Neural progenitor cell (in vitro differentiated cells): ENCODE data around the gene VWA5B2. TPM values are rescaled to one million over a fixed set of nuclear protein-coding genes. Genes with fewer than 3 reads are reported as not detected.

ENCODE experiments used
- DNase-seq: peaks from one replicate; pipeline ENCODE4 v3.0.0-alpha.2; 2016; ENCODE audit warnings: low spot score
- H2AFZ ChIP-seq: fragments of 200-600 bp; sonication (generic); replicated peaks from 2 replicates; pipeline ENCODE4 v1.6.1; 2016; ENCODE audit warnings: antibody characterized with exemption
- H3F3A ChIP-seq: fragments of 200-600 bp; sonication (generic); 2 replicates; pipeline ENCODE4 v1.6.1; 2016; ENCODE audit warnings: antibody characterized with exemption, low read depth
- H3K27ac ChIP-seq: fragments of 200-600 bp; sonication (generic); 2 replicates; pipeline ENCODE4 v1.5.1; 2016; ENCODE audit warnings: mild to moderate bottlenecking
- H3K27me3 ChIP-seq: fragments of 200-600 bp; sonication (generic); 2 replicates; pipeline ENCODE4 v1.6.1; 2016; ENCODE audit warnings: mild to moderate bottlenecking, moderate library complexity
- H3K36me3 ChIP-seq: fragments of 200-600 bp; sonication (generic); 2 replicates; pipeline ENCODE4 v1.5.1; 2016
- H3K4me1 ChIP-seq: fragments of 200-600 bp; sonication (generic); 2 replicates; pipeline ENCODE4 v1.6.1; 2016; ENCODE audit warnings: mixed run types
- H3K4me2 ChIP-seq: fragments of 200-600 bp; sonication (generic); 2 replicates; pipeline ENCODE4 v1.6.1; 2016
- H3K4me3 ChIP-seq: fragments of 200-600 bp; sonication (generic); 2 replicates; pipeline ENCODE4 v1.5.1; 2016
- H3K79me2 ChIP-seq: fragments of 200-600 bp; sonication (generic); 2 replicates; pipeline ENCODE4 v1.6.1; 2016; ENCODE audit warnings: low read depth
- H3K9ac ChIP-seq: fragments of 200-600 bp; sonication (generic); 2 replicates; pipeline ENCODE4 v1.6.1; 2016
- H3K9me3 ChIP-seq: fragments of 200-600 bp; sonication (generic); 2 replicates; pipeline ENCODE4 v1.5.1; 2016; ENCODE audit warnings: low read depth
- H4K20me1 ChIP-seq: fragments of 200-600 bp; sonication (generic); 2 replicates; pipeline ENCODE4 v1.6.1; 2016; ENCODE audit warnings: low read depth
- H3K27ac Mint-ChIP-seq: 3 replicates; pipeline ENCODE4 v1.8.0; 2021; ENCODE audit warnings: mixed read lengths
- H3K27me3 Mint-ChIP-seq: 2 replicates; pipeline ENCODE4 v1.8.0; 2022; ENCODE audit warnings: low read depth, mild to moderate bottlenecking, inconsistent platforms, moderate library complexity, mixed read lengths; ENCODE audit not compliant: insufficient read depth
- H3K36me3 Mint-ChIP-seq: 3 replicates; pipeline ENCODE4 v1.8.0; 2021; ENCODE audit warnings: mixed read lengths
- H3K4me1 Mint-ChIP-seq: 3 replicates; pipeline ENCODE4 v1.8.0; 2021; ENCODE audit warnings: mixed read lengths
- H3K4me3 Mint-ChIP-seq: 3 replicates; pipeline ENCODE4 v1.8.0; 2021; ENCODE audit warnings: mild to moderate bottlenecking, moderate library complexity, mixed read lengths
- H3K9me3 Mint-ChIP-seq: 3 replicates; pipeline ENCODE4 v1.8.0; 2020; ENCODE audit warnings: mixed read lengths
- EZH2 ChIP-seq: fragments of 200-600 bp; sonication (generic); IDR thresholded peaks from 2 replicates; pipeline ENCODE4 v1.6.1; 2017; ENCODE audit warnings: antibody characterized with exemption, mild to moderate bottlenecking, moderate library complexity
- EZH2phosphoT487 ChIP-seq: fragments of 200-600 bp; sonication (generic); IDR thresholded peaks from 2 replicates; pipeline ENCODE4 v1.6.1; 2017; ENCODE audit warnings: antibody characterized with exemption
- total RNA-seq: library from RNA; depleted of rRNA; stranded (reverse); fragments of >200 nt; gene quantifications from 2 replicates; pipeline ENCODE4 v1.2.3, GENCODE V29; 2015; ENCODE audit warnings: low replicate concordance
- TF ChIP-seq, protein P1 (sequence below): fragments of 200-600 bp; sonication (generic); IDR thresholded peaks from 2 replicates; pipeline ENCODE4 v1.5.1; 2017; ENCODE audit warnings: antibody characterized with exemption, mild to moderate bottlenecking

The VWA5B2 gene
- total RNA-seq, 1 donor from 2014 or later, result not detected

GRCh38 chr3:184183679-184184078 is 45.7 kb upstream of the VWA5B2 start:
- Histone ChIP-seq H3K79me2 (peaks cover 37% of the 10 kb centered on the region), H2AFZ (no peak overlapping the region), H3F3A (peaks cover 20% of the 10 kb centered on the region), H3K36me3 (no peaks in the 10 kb centered on the region), H3K4me1 (peaks cover 14% of the 10 kb centered on the region), H4K20me1 (peaks cover 17% of the 10 kb centered on the region), H3K4me3 (no peak overlapping the region), H3K27ac (no peak overlapping the region), H3K27me3 (no peaks in the 10 kb centered on the region), H3K4me2 (no peak overlapping the region), H3K9ac (no peak overlapping the region), H3K9me3 (no peaks in the 10 kb centered on the region)
- Mint-ChIP-seq H3K4me3 (no peak overlapping the region), H3K4me1 (peaks cover 30% of the 10 kb centered on the region), H3K9me3 (no peaks in the 10 kb centered on the region), H3K27me3 (peaks cover 2% of the 10 kb centered on the region), H3K36me3 (peaks cover 41% of the 10 kb centered on the region), H3K27ac (no peak overlapping the region)
- DNase-seq, result no peak
- no peak for TF ChIP-seq EZH2

- peaks cover 27% of the 10 kb centered on the region for H3K4me1 Mint-ChIP-seq
- H3K27ac Mint-ChIP-seq, result peak overlapping the region; percentile 89
Measured at GRCh38 chr3:184184546-184185230, 44.7 kb upstream of the VWA5B2 start.

DNA sequence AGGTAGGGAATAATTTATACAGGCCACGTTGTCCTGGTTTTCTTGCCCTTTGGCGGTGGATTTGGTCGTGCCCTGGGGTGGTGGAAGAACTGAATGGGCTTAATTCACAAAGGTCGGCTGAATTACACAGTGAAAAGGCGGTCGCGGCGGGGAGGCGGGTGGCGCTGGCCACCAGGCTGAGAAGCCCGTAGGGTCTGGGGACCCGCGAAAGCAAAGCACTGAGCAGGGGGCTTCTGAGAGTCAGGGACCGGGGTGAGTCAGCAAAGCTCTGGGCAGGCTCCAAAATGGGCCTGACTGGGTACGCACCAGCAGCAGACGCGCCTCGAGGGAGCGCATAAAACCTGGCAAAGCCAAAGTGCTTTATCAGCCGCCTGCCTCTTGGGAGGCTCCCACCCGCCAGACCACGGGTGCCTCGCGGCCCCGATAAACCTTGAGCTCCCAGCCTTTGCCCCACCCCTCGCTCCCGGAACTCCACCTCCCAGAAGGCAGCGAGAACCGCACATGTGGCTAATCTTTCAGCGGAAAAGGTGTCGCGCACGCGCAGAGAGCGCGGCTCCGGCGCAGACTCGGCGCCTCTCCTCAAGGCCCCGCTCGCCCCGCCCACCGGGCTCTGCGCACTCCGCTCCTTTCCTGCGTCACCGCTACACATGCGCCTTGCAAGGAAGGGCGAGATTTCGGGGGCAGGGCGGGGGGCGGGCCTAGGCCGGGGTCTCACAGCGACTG is 43.8 kb upstream of the VWA5B2 start:
- peaks cover 32% of the 10 kb centered on the region for H3K36me3 Mint-ChIP-seq
- peaks cover 14% of the 10 kb centered on the region for H3K4me1 ChIP-seq
- H3K36me3 ChIP-seq, result no peaks in the 10 kb centered on the region
- H3F3A ChIP-seq, result peaks cover 20% of the 10 kb centered on the region
- peak overlapping the region; percentile 98 for H3K4me3 Mint-ChIP-seq
- peaks cover 10% of the 10 kb centered on the region for H4K20me1 ChIP-seq
- no peak overlapping the region for H2AFZ ChIP-seq
- H3K9me3 Mint-ChIP-seq, result no peaks in the 10 kb centered on the region
- no peaks in the 10 kb centered on the region for H3K9me3 ChIP-seq
- H3K27ac ChIP-seq, result peak overlapping the region; percentile 47
- H3K4me2 ChIP-seq, result peak overlapping the region; percentile 84
- H3K27me3 ChIP-seq, result no peaks in the 10 kb centered on the region
- TF ChIP-seq EZH2phosphoT487, result no peak
- no peak for TF ChIP-seq EZH2
- TF ChIP-seq, protein P1, sequence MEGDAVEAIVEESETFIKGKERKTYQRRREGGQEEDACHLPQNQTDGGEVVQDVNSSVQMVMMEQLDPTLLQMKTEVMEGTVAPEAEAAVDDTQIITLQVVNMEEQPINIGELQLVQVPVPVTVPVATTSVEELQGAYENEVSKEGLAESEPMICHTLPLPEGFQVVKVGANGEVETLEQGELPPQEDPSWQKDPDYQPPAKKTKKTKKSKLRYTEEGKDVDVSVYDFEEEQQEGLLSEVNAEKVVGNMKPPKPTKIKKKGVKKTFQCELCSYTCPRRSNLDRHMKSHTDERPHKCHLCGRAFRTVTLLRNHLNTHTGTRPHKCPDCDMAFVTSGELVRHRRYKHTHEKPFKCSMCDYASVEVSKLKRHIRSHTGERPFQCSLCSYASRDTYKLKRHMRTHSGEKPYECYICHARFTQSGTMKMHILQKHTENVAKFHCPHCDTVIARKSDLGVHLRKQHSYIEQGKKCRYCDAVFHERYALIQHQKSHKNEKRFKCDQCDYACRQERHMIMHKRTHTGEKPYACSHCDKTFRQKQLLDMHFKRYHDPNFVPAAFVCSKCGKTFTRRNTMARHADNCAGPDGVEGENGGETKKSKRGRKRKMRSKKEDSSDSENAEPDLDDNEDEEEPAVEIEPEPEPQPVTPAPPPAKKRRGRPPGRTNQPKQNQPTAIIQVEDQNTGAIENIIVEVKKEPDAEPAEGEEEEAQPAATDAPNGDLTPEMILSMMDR, result no peak
- peaks cover 26% of the 10 kb centered on the region for H3K79me2 ChIP-seq
- DNase-seq, result peak; percentile 100
- peak overlapping the region; percentile 87 for H3K9ac ChIP-seq
- H3K4me1 Mint-ChIP-seq, result peaks cover 27% of the 10 kb centered on the region
- peak overlapping the region; percentile 89 for H3K27ac Mint-ChIP-seq
- peaks cover 2% of the 10 kb centered on the region for H3K27me3 Mint-ChIP-seq
- H3K4me3 ChIP-seq, result peak overlapping the region; percentile 69

More at GRCh38 chr3:184184546-184185230, 44.7 kb upstream of the VWA5B2 start:
- Histone ChIP-seq H3K4me2 (peak overlapping the region; percentile 70), H3K9me3 (no peaks in the 10 kb centered on the region), H3F3A (peaks cover 20% of the 10 kb centered on the region), H2AFZ (no peak overlapping the region), H4K20me1 (peaks cover 10% of the 10 kb centered on the region), H3K9ac (no peak overlapping the region), H3K36me3 (no peaks in the 10 kb centered on the region), H3K27me3 (no peaks in the 10 kb centered on the region), H3K27ac (peak overlapping the region; percentile 47), H3K4me1 (peaks cover 14% of the 10 kb centered on the region), H3K4me3 (peak overlapping the region; percentile 69), H3K79me2 (peaks cover 29% of the 10 kb centered on the region)
- no peak for DNase-seq
- Mint-ChIP-seq H3K9me3 (no peaks in the 10 kb centered on the region), H3K4me3 (peak overlapping the region; percentile 98), H3K36me3 (peaks cover 35% of the 10 kb centered on the region), H3K27me3 (peaks cover 2% of the 10 kb centered on the region)
- TF ChIP-seq EZH2phosphoT487, result no peak
- no peak for TF ChIP-seq EZH2
- TF ChIP-seq, protein P1, result no peak
